Vagina (tissue), 2 donors: Measurements from ENCODE around the gene DNMBP. TPM values are rescaled to one million over a fixed set of nuclear protein-coding genes. Genes with fewer than 3 reads are reported as not detected.

Experiments used
- DNase-seq, 2 donors: peaks; one replicate each; pipeline ENCODE4 v3.0.0-alpha.2; 2017; ENCODE audit errors: extremely low spot score in 2 of 2
- H3K27ac ChIP-seq: fragments of 200-600 bp; sonication (generic); one replicate; pipeline ENCODE4 v1.5.1; 2019
- H3K27me3 ChIP-seq: fragments of 200-600 bp; sonication (generic); one replicate; pipeline ENCODE4 v1.5.1; 2019
- H3K36me3 ChIP-seq, 2 donors: fragments of 200-600 bp; sonication (generic); one replicate each; pipeline ENCODE4 v1.5.1; 2017 to 2019
- H3K4me1 ChIP-seq: fragments of 200-600 bp; sonication (generic); one replicate; pipeline ENCODE4 v1.5.1; 2019
- H3K4me3 ChIP-seq, 2 donors: fragments of 200-600 bp; sonication (generic); 1 replicate in 1 of 2; 2 replicates in 1 of 2; pipeline ENCODE4 v1.5.1; 2016 to 2019
- H3K9me3 ChIP-seq: fragments of 200-600 bp; sonication (generic); one replicate; pipeline ENCODE4 v1.5.1; 2019
- POLR2A ChIP-seq, 2 donors: fragments of 450-650 bp; IDR thresholded peaks; one replicate each; pipeline ENCODE4 v1.6.1; 2017; ENCODE audit warnings: antibody characterized with exemption in 2 of 2, mild to moderate bottlenecking in 2 of 2, moderate library complexity in 2 of 2
- POLR2AphosphoS5 ChIP-seq, 2 donors: sonication (generic); formaldehyde crosslinking; IDR thresholded peaks; one replicate each; pipeline ENCODE4 v1.9.0; 2017; ENCODE audit warnings: antibody characterized with exemption in 2 of 2, mild to moderate bottlenecking in 2 of 2, low read depth in 1 of 2; ENCODE audit not compliant: insufficient read depth in 1 of 2
- intact Hi-C: fragments of 100-400 bp; cut with DNase I; formaldehyde crosslinking; loops from one replicate; pipeline ENCODE4 v1.15.1; 2023
- total RNA-seq: library from RNA; depleted of rRNA; stranded (reverse); fragments of >200 nt; gene quantifications from one replicate; pipeline ENCODE4 v1.2.3, GENCODE V29; 2016
- TF ChIP-seq, protein P1 (sequence below), 3 experiments: fragments of 450-650 bp in 2 of 3; fragments of 200-600 bp in 1 of 3; sonication (generic) in 1 of 3; IDR thresholded peaks; one replicate each; pipeline ENCODE4 v1.5.1; 2017 to 2019; ENCODE audit warnings: antibody characterized with exemption in 3 of 3, mild to moderate bottlenecking in 2 of 3, moderate library complexity in 2 of 3

DNMBP gene
- total RNA-seq, 1 donor from 2014 or later = 31.9 TPM

DNA sequence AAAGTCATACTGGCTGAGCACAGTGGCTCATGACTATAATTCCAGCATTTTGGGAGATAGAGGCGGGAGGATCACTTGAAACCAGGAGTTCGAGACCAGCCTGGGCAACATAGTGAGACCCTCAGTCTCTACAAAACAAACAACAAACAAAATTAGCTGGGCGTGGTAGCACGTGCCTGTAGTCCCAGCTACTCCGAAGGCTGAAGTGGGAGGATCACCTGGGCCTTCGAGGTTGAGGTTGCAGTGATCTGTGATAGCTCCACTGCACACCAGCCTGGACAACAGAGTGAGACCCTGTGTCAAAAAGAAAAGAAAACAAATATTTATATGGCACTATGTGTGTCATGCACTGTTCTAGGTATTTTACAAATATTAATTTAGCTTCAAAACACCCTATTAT is 94.3 kb downstream of the DNMBP start:
- Histone ChIP-seq H3K9me3 (no peaks in the 10 kb centered on the region), H3K4me1 (peaks cover 14% of the 10 kb centered on the region), H3K4me3 (no peak overlapping the region), H3K27ac (no peak overlapping the region), H3K27me3 (no peaks in the 10 kb centered on the region), H3K36me3 (no peaks in the 10 kb centered on the region)
- TF ChIP-seq POLR2AphosphoS5 (IDR thresholded peaks at IDR 0.05; ENCODE audit: insufficient read depth in 1 of 2, low read depth in 1 of 2) (no peak), POLR2A (IDR thresholded peaks at IDR 0.05) (no peak)
- TF ChIP-seq, protein P1, sequence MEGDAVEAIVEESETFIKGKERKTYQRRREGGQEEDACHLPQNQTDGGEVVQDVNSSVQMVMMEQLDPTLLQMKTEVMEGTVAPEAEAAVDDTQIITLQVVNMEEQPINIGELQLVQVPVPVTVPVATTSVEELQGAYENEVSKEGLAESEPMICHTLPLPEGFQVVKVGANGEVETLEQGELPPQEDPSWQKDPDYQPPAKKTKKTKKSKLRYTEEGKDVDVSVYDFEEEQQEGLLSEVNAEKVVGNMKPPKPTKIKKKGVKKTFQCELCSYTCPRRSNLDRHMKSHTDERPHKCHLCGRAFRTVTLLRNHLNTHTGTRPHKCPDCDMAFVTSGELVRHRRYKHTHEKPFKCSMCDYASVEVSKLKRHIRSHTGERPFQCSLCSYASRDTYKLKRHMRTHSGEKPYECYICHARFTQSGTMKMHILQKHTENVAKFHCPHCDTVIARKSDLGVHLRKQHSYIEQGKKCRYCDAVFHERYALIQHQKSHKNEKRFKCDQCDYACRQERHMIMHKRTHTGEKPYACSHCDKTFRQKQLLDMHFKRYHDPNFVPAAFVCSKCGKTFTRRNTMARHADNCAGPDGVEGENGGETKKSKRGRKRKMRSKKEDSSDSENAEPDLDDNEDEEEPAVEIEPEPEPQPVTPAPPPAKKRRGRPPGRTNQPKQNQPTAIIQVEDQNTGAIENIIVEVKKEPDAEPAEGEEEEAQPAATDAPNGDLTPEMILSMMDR (IDR thresholded peaks at IDR 0.05) = no peak
- no peak for DNase-seq
- intact Hi-C loops = no loop called here

DNA sequence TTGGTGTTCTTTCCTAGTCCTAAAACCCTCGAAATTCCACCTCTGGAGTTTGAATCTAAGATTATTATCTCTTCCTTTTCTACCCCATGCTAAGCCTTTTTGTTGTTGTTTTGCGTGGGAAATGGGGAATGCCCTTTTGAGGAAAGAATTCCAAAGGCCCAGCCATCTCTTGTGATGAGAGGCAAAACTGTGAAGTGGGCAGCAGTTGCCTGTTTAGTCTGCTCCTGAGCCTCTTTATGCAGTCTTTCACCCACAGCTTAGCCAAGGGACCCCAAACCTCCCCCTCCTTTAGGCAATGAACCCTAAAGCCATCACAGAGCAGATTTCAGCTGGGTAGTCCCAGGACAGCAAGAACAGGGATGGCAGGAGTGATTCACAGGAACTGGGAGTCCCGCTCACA is 95.5 kb downstream of the DNMBP start:
- Histone ChIP-seq H3K36me3 (peaks cover 0 to under 1% of the 10 kb centered on the region in 2 donors), H3K27me3 (no peaks in the 10 kb centered on the region), H3K4me3 (no peak overlapping the region), H3K9me3 (no peaks in the 10 kb centered on the region), H3K27ac (no peak overlapping the region), H3K4me1 (peaks cover 14% of the 10 kb centered on the region)
- no peak for DNase-seq
- intact Hi-C loops = no loop called here
- TF ChIP-seq POLR2A (IDR thresholded peaks at IDR 0.05) (no peak), POLR2AphosphoS5 (IDR thresholded peaks at IDR 0.05; ENCODE audit: insufficient read depth in 1 of 2, low read depth in 1 of 2) (no peak)
- TF ChIP-seq, protein P1 (IDR thresholded peaks at IDR 0.05) = no peak

DNA sequence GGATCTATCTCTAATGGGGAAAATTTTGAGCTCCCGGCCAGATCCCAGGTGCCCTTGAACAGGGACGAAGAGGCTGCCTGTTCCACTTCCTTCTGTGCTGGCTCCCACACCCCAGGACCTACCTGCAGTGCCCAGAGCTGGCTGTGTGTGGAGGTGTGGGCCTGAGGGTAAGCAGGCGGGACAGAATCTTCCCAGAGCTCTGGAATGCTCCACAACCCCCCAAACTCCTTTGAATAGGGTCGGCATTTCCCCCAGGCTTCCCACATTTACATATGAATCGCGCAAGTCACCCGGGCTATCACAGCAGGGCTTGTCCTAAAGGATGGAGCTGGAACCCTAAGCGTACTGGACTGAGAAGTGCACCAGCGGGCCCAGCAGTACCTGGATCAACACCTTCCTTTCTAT is 95.9 kb downstream of the DNMBP start:
- Histone ChIP-seq H3K36me3 (peaks cover 0 to 5% of the 10 kb centered on the region in 2 donors), H3K27ac (no peak overlapping the region), H3K4me1 (peaks cover 14% of the 10 kb centered on the region), H3K27me3 (no peaks in the 10 kb centered on the region), H3K9me3 (no peaks in the 10 kb centered on the region), H3K4me3 (no peak overlapping the region)
- TF ChIP-seq POLR2AphosphoS5 (IDR thresholded peaks at IDR 0.05; ENCODE audit: insufficient read depth in 1 of 2, low read depth in 1 of 2) (no peak), POLR2A (IDR thresholded peaks at IDR 0.05) (no peak)
- TF ChIP-seq, protein P1 (IDR thresholded peaks at IDR 0.05) = no peak
- intact Hi-C loops = no loop called here
- no peak for DNase-seq

DNA sequence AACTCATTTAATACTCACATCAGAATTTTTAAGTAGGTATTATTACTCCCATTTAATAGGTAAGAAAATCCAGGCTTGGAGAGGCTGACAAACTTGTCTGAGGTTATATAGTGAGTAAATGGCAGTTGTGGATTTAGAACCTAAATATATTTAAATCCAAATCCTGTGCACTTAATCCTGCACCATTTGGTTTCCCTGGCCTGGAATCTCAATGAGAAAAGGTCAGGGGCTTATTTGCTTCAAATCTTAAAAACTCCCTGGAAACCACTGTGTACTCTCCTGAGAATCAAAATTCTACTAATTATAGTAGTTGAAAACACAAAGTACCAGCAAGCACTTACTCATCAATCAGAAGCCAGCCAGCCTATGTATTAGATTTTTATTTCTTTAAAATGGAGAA is 97.7 kb downstream of the DNMBP start:
- intact Hi-C loops = no loop called here
- no peak overlapping the region for H3K4me3 ChIP-seq
- DNase-seq = no peak
- no peaks in the 10 kb centered on the region for H3K9me3 ChIP-seq
- TF ChIP-seq POLR2A (IDR thresholded peaks at IDR 0.05) (no peak), POLR2AphosphoS5 (IDR thresholded peaks at IDR 0.05; ENCODE audit: insufficient read depth in 1 of 2, low read depth in 1 of 2) (no peak)
- TF ChIP-seq, protein P1 (IDR thresholded peaks at IDR 0.05) = no peak
- H3K36me3 ChIP-seq = peaks cover 0 to 23% of the 10 kb centered on the region in 2 donors
- no peaks in the 10 kb centered on the region for H3K4me1 ChIP-seq
- no peaks in the 10 kb centered on the region for H3K27me3 ChIP-seq
- H3K27ac ChIP-seq = no peak overlapping the region

DNA sequence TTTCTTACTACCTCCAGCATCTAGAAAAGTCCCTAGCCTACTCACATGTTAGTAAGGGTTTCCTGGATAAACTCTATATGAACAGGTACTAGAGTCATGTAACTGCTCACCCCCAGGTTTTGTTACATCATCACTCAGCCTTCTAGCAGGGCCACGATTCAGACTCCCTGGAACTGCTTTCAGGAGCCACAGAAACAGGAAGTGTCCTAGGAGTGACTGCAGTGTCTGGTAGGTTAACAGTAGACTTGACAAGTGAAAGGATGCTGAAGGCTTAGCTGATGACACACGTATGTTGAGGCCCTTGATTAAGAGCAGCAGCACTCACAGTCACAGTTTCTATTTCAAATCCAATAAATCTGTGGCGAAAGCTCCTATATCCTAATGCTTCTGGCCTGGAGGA is 101.2 kb downstream of the DNMBP start:
- intact Hi-C loops = no loop called here
- TF ChIP-seq POLR2AphosphoS5 (IDR thresholded peaks at IDR 0.05; ENCODE audit: insufficient read depth in 1 of 2, low read depth in 1 of 2) (no peak), POLR2A (IDR thresholded peaks at IDR 0.05) (no peak)
- TF ChIP-seq, protein P1 (IDR thresholded peaks at IDR 0.05) = no peak
- Histone ChIP-seq H3K9me3 (no peaks in the 10 kb centered on the region), H3K4me1 (no peaks in the 10 kb centered on the region), H3K4me3 (no peak overlapping the region), H3K27ac (no peak overlapping the region), H3K36me3 (peaks cover 0 to 56% of the 10 kb centered on the region in 2 donors), H3K27me3 (no peaks in the 10 kb centered on the region)
- DNase-seq = no peak
